ENCODE measurements around the gene MRPL52.
"Not testable (repeated sequence)": the region's sequence is repeated elsewhere in the genome, so short reads cannot be mapped to it uniquely, and the experiment has no call there.

Gene MRPL52

DNA sequence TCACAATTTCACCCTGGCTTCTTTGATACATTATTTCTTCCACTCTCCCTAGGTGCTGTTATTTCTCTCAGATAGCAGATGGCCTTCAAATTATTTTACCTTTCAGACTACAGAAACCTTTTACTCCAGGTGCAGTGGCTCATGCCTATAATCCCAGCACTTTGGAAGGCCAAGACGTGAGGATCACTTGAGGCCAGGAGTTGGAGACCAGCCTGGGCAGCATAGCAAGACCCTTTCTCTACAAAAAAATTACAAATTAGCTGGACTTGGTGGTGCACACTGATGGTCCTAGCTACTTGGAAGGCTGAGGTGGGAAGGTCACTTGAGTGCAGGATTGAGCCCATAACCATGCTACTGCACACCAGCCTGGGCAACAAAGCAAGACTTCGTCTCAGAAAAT is 37.5 kb upstream of the MRPL52 start:
- no peaks in the 10 kb centered on the region for H3K9me3 ChIP-seq (ENCODE audit: control insufficient read depth, insufficient read depth, low read length)
- no peaks in the 10 kb centered on the region for H3K27me3 ChIP-seq (ENCODE audit: control insufficient read depth, low read length)
- TF ChIP-seq, protein P1, sequence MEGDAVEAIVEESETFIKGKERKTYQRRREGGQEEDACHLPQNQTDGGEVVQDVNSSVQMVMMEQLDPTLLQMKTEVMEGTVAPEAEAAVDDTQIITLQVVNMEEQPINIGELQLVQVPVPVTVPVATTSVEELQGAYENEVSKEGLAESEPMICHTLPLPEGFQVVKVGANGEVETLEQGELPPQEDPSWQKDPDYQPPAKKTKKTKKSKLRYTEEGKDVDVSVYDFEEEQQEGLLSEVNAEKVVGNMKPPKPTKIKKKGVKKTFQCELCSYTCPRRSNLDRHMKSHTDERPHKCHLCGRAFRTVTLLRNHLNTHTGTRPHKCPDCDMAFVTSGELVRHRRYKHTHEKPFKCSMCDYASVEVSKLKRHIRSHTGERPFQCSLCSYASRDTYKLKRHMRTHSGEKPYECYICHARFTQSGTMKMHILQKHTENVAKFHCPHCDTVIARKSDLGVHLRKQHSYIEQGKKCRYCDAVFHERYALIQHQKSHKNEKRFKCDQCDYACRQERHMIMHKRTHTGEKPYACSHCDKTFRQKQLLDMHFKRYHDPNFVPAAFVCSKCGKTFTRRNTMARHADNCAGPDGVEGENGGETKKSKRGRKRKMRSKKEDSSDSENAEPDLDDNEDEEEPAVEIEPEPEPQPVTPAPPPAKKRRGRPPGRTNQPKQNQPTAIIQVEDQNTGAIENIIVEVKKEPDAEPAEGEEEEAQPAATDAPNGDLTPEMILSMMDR (IDR thresholded peaks at IDR 0.05; ENCODE audit: low read depth, low read length, poor library complexity, severe bottlenecking), result no peak
- TF ChIP-seq EZH2phosphoT487 (IDR thresholded peaks at IDR 0.05; ENCODE audit: borderline replicate concordance, low read length), result no peak
- H3K27ac ChIP-seq (ENCODE audit: low read depth, low read length), result peak overlapping the region; percentile 94
- peaks cover 56% of the 10 kb centered on the region for H3K36me3 ChIP-seq (ENCODE audit: control insufficient read depth, low read length)
- H3K4me2 ChIP-seq (ENCODE audit: low read length), result peak overlapping the region; percentile 83
- 0 out of 2 replicates have a peak overlapping the region, but pooled peaks have one; percentile 4 for H3K4me3 ChIP-seq (ENCODE audit: low read length)
- peaks cover 89% of the 10 kb centered on the region for H3K4me1 ChIP-seq (ENCODE audit: control insufficient read depth, low read length)
- H3F3A ChIP-seq (ENCODE audit: control insufficient read depth, insufficient read depth), result peaks cover 20% of the 10 kb centered on the region
- H4K20me1 ChIP-seq (ENCODE audit: control insufficient read depth, insufficient read depth, low read depth, low read length), result no peaks in the 10 kb centered on the region
- peaks cover 81% of the 10 kb centered on the region for H3K79me2 ChIP-seq (ENCODE audit: control insufficient read depth, low read length)
- H3K9me2 ChIP-seq (replicated peaks; ENCODE audit: control insufficient read depth, low read length), result no peaks in the 10 kb centered on the region

DNA sequence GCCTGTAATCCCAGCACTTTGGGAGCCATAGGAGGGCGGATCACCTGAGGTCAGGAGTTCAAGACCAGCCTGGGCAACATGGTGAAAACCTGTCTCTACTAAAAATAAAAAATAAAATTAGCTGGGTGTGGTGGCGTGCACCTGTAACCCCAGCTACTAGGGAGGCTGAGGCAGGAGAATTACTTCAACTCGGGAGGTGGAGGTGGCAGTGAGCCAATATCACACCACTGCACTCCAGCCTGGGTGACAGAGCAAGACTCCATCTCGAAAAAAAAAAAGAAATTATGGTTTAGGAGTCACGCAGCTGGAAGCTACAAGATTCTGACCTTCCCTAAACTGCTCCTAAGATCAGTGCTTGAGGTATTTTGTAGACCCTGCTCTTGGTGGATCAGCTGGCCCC is 36.1 kb upstream of the MRPL52 start:
- Histone ChIP-seq H3F3A (ENCODE audit: control insufficient read depth, insufficient read depth) (peaks cover 21% of the 10 kb centered on the region), H3K27ac (ENCODE audit: low read depth, low read length) (peak overlapping the region; percentile 100), H3K4me1 (ENCODE audit: control insufficient read depth, low read length) (peaks cover 96% of the 10 kb centered on the region), H3K36me3 (ENCODE audit: control insufficient read depth, low read length) (peaks cover 60% of the 10 kb centered on the region), H3K79me2 (ENCODE audit: control insufficient read depth, low read length) (peaks cover 83% of the 10 kb centered on the region), H3K4me2 (ENCODE audit: low read length) (peak overlapping the region; percentile 64; the same call in 1 of the 2 replicates)
- H3K9me3 ChIP-seq (ENCODE audit: control insufficient read depth, insufficient read depth, low read length); H3K4me3 ChIP-seq (ENCODE audit: low read length); H4K20me1 ChIP-seq (ENCODE audit: control insufficient read depth, insufficient read depth, low read depth, low read length); H3K27me3 ChIP-seq (ENCODE audit: control insufficient read depth, low read length); H3K9me2 ChIP-seq (replicated peaks; ENCODE audit: control insufficient read depth, low read length): not testable (repeated sequence)

GRCh38 chr14:22793976-22794375 is 35.7 kb upstream of the MRPL52 start:
- Histone ChIP-seq H3K79me2 (ENCODE audit: control insufficient read depth, low read length) (peaks cover 83% of the 10 kb centered on the region), H3K9me2 (replicated peaks; ENCODE audit: control insufficient read depth, low read length) (no peaks in the 10 kb centered on the region), H3K4me3 (ENCODE audit: low read length) (peak overlapping the region; percentile 48), H3K4me2 (ENCODE audit: low read length) (peak overlapping the region; percentile 64), H3K27ac (ENCODE audit: low read depth, low read length) (peak overlapping the region; percentile 100), H4K20me1 (ENCODE audit: control insufficient read depth, insufficient read depth, low read depth, low read length) (no peaks in the 10 kb centered on the region), H3K9me3 (ENCODE audit: control insufficient read depth, insufficient read depth, low read length) (no peaks in the 10 kb centered on the region), H3F3A (ENCODE audit: control insufficient read depth, insufficient read depth) (peaks cover 23% of the 10 kb centered on the region), H3K27me3 (ENCODE audit: control insufficient read depth, low read length) (no peaks in the 10 kb centered on the region), H3K4me1 (ENCODE audit: control insufficient read depth, low read length) (peaks cover 96% of the 10 kb centered on the region), H3K36me3 (ENCODE audit: control insufficient read depth, low read length) (peaks cover 59% of the 10 kb centered on the region)
- no peak for TF ChIP-seq EZH2phosphoT487 (IDR thresholded peaks at IDR 0.05; ENCODE audit: borderline replicate concordance, low read length)

DNA sequence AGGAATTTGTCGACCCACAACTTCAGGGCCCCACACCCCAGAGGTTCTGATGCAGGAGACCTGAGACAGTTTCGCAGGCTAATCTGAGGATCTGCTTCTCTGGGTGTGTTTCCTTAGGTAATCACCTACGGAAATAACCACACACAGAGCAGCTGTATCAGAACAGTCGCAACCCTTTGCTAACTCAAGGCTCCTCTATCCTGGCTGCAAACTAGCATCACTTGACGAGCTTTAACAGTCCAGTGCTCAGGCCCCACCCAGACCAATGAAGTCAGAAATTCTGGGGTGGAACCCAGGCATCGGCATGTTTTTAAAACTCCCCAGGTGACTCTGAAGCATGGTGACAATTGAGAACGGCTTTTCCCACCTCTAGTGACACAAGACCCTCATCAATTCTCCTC is 35.1 kb upstream of the MRPL52 start:
- peaks cover 23% of the 10 kb centered on the region for H3F3A ChIP-seq (ENCODE audit: control insufficient read depth, insufficient read depth)
- H3K4me3 ChIP-seq (ENCODE audit: low read length), result peak overlapping the region; percentile 48
- peaks cover 83% of the 10 kb centered on the region for H3K79me2 ChIP-seq (ENCODE audit: control insufficient read depth, low read length)
- no peak for TF ChIP-seq EZH2phosphoT487 (IDR thresholded peaks at IDR 0.05; ENCODE audit: borderline replicate concordance, low read length)
- TF ChIP-seq, protein P1 (IDR thresholded peaks at IDR 0.05; ENCODE audit: low read depth, low read length, poor library complexity, severe bottlenecking), result no peak
- no peaks in the 10 kb centered on the region for H4K20me1 ChIP-seq (ENCODE audit: control insufficient read depth, insufficient read depth, low read depth, low read length)
- H3K27me3 ChIP-seq (ENCODE audit: control insufficient read depth, low read length), result no peaks in the 10 kb centered on the region
- no peaks in the 10 kb centered on the region for H3K9me3 ChIP-seq (ENCODE audit: control insufficient read depth, insufficient read depth, low read length)
- peaks cover 95% of the 10 kb centered on the region for H3K4me1 ChIP-seq (ENCODE audit: control insufficient read depth, low read length)
- H3K27ac ChIP-seq (ENCODE audit: low read depth, low read length), result peak overlapping the region; percentile 100
- H3K9me2 ChIP-seq (replicated peaks; ENCODE audit: control insufficient read depth, low read length), result no peaks in the 10 kb centered on the region
- H3K4me2 ChIP-seq (ENCODE audit: low read length), result peak overlapping the region; percentile 64
- peaks cover 57% of the 10 kb centered on the region for H3K36me3 ChIP-seq (ENCODE audit: control insufficient read depth, low read length)
